ENCODE results near the gene CCDC68. TPM values are rescaled to one million over a fixed set of nuclear protein-coding genes. Genes with fewer than 3 reads are reported as not detected.

The CCDC68 gene
- total and polyA plus RNA-seq, 7 experiments from 2014 or later: 0.41 TPM; not detected in 6

GRCh38 chr18:54904581-54904980 is 54.7 kb downstream of the CCDC68 start:
- no peak overlapping the region for H3K27ac Mint-ChIP-seq
- Histone ChIP-seq H3K4me1 (ENCODE audit: control insufficient read depth in 2 of 2, insufficient read depth in 2 of 2, low read length in 2 of 2) (no peaks in the 10 kb centered on the region), H3K36me3 (ENCODE audit: control insufficient read depth in 2 of 3, insufficient read depth in 3 of 3, low read length in 3 of 3) (no peaks in the 10 kb centered on the region), H3K9me3 (ENCODE audit: control insufficient read depth in 2 of 3, low read length in 3 of 3) (no peaks in the 10 kb centered on the region), H3K27ac (ENCODE audit: low read depth, low read length) (no peak overlapping the region), H3K27me3 (ENCODE audit: control insufficient read depth in 2 of 2, insufficient read depth in 2 of 2, low read length in 2 of 2) (no peaks in the 10 kb centered on the region), H3K4me3 (ENCODE audit: low read length) (no peak overlapping the region)
- H3K36me3 Mint-ChIP-seq: no peaks in the 10 kb centered on the region
- ChIA-PET CTCF (no interaction called here), POLR2A (no interaction called here)
- DNase-seq (no peak), ATAC-seq (no peak)
- H3K4me1 Mint-ChIP-seq: peaks cover 0 to under 1% (median 0%) of the 10 kb centered on the region in 7 donors
- peaks cover 0 to 3% (median 0%) of the 10 kb centered on the region in 11 donors for H3K9me3 Mint-ChIP-seq
- intact Hi-C loops (cut with micrococcal nuclease): no loop called here
- peaks cover 0 to 11% (median 4%) of the 10 kb centered on the region in 5 donors for H3K27me3 Mint-ChIP-seq
- H3K4me3 Mint-ChIP-seq: no peak overlapping the region

GRCh38 chr18:54900290-54900689 is 59.0 kb downstream of the CCDC68 start:
- ATAC-seq (no peak), DNase-seq (no peak)
- H3K4me3 ChIP-seq (ENCODE audit: low read length): no peak overlapping the region
- Mint-ChIP-seq H3K36me3 (no peaks in the 10 kb centered on the region), H3K27me3 (peaks cover 0 to 4% (median 0%) of the 10 kb centered on the region in 5 donors), H3K27ac (no peak overlapping the region), H3K4me1 (peaks cover 0 to 2% (median 0%) of the 10 kb centered on the region in 7 donors), H3K4me3 (no peak overlapping the region), H3K9me3 (peaks cover 0 to 3% (median 0%) of the 10 kb centered on the region in 11 donors)
- no peaks in the 10 kb centered on the region for H3K9me3 ChIP-seq (ENCODE audit: control insufficient read depth in 2 of 3, low read length in 3 of 3)
- no peaks in the 10 kb centered on the region for H3K4me1 ChIP-seq (ENCODE audit: control insufficient read depth in 2 of 2, insufficient read depth in 2 of 2, low read length in 2 of 2)
- H3K27me3 ChIP-seq (ENCODE audit: control insufficient read depth in 2 of 2, insufficient read depth in 2 of 2, low read length in 2 of 2): no peaks in the 10 kb centered on the region
- H3K36me3 ChIP-seq (ENCODE audit: control insufficient read depth in 2 of 3, insufficient read depth in 3 of 3, low read length in 3 of 3): no peaks in the 10 kb centered on the region
- intact Hi-C loops (cut with micrococcal nuclease): no loop called here
- ChIA-PET CTCF (no interaction called here), POLR2A (no interaction called here)
- H3K27ac ChIP-seq (ENCODE audit: low read depth, low read length): no peak overlapping the region

- Histone ChIP-seq H3K36me3 (ENCODE audit: control insufficient read depth in 2 of 3, insufficient read depth in 3 of 3, low read length in 3 of 3) (no peaks in the 10 kb centered on the region), H3K4me3 (ENCODE audit: low read length) (no peak overlapping the region), H3K9me3 (ENCODE audit: control insufficient read depth in 2 of 3, low read length in 3 of 3) (no peaks in the 10 kb centered on the region), H3K27me3 (ENCODE audit: control insufficient read depth in 2 of 2, insufficient read depth in 2 of 2, low read length in 2 of 2) (no peaks in the 10 kb centered on the region), H3K27ac (ENCODE audit: low read depth, low read length) (no peak overlapping the region), H3K4me1 (ENCODE audit: control insufficient read depth in 2 of 2, insufficient read depth in 2 of 2, low read length in 2 of 2) (no peaks in the 10 kb centered on the region)
- Mint-ChIP-seq H3K27ac (no peak overlapping the region), H3K4me1 (peaks cover 0 to 2% (median 0%) of the 10 kb centered on the region in 7 donors), H3K27me3 (peaks cover 0 to 4% (median 0%) of the 10 kb centered on the region in 5 donors), H3K4me3 (no peak overlapping the region), H3K36me3 (no peaks in the 10 kb centered on the region), H3K9me3 (peaks cover 0 to 3% (median 0%) of the 10 kb centered on the region in 11 donors)
- POLR2A ChIA-PET: no interaction called here
- CTCF ChIA-PET: interaction anchor here (0.7 kb wide), 1 partner anchor 357 kb away, joined by 3 read pairs; no protein-coding TSS in a partner anchor
- intact Hi-C loops (cut with micrococcal nuclease): no loop called here
- DNase-seq: no peak
- no peak for ATAC-seq
These were observed 59.8 kb downstream of the CCDC68 start for GRCh38 chr18:54899500-54899899.

GRCh38 chr18:54888933-54889332 is 70.3 kb downstream of the CCDC68 start:
- Mint-ChIP-seq H3K9me3 (peaks cover 0 to 5% (median 0%) of the 10 kb centered on the region in 11 donors), H3K27ac (no peak overlapping the region), H3K4me1 (peaks cover 0 to 13% (median 1%) of the 10 kb centered on the region in 7 donors), H3K4me3 (no peak overlapping the region), H3K27me3 (peaks cover 0 to 11% (median 0%) of the 10 kb centered on the region in 5 donors), H3K36me3 (peaks cover 0 to 18% (median 9%) of the 10 kb centered on the region in 5 donors)
- Histone ChIP-seq H3K9me3 (ENCODE audit: control insufficient read depth in 2 of 3, low read length in 3 of 3) (no peaks in the 10 kb centered on the region), H3K36me3 (ENCODE audit: control insufficient read depth in 2 of 3, insufficient read depth in 3 of 3, low read length in 3 of 3) (no peaks in the 10 kb centered on the region), H3K4me1 (ENCODE audit: control insufficient read depth in 2 of 2, insufficient read depth in 2 of 2, low read length in 2 of 2) (no peaks in the 10 kb centered on the region), H3K27ac (ENCODE audit: low read depth, low read length) (no peak overlapping the region), H3K4me3 (ENCODE audit: low read length) (no peak overlapping the region), H3K27me3 (ENCODE audit: control insufficient read depth in 2 of 2, insufficient read depth in 2 of 2, low read length in 2 of 2) (no peaks in the 10 kb centered on the region)
- no peak for DNase-seq
- ATAC-seq: no peak
- intact Hi-C loops (cut with micrococcal nuclease): no loop called here
- CTCF ChIA-PET: no interaction called here
- POLR2A ChIA-PET: no interaction called here

- intact Hi-C loops (cut with micrococcal nuclease): no loop called here
- Mint-ChIP-seq H3K4me1 (peaks cover 0 to 13% (median 1%) of the 10 kb centered on the region in 7 donors), H3K4me3 (no peak overlapping the region), H3K9me3 (peaks cover 0 to 5% (median 0%) of the 10 kb centered on the region in 11 donors), H3K36me3 (peaks cover 0 to 22% (median 12%) of the 10 kb centered on the region in 5 donors), H3K27ac (no peak overlapping the region), H3K27me3 (peaks cover 0 to 9% (median 0%) of the 10 kb centered on the region in 5 donors)
- CTCF ChIA-PET: no interaction called here
- DNase-seq (no peak), ATAC-seq (no peak)
- Histone ChIP-seq H3K36me3 (ENCODE audit: control insufficient read depth in 2 of 3, insufficient read depth in 3 of 3, low read length in 3 of 3) (no peaks in the 10 kb centered on the region), H3K4me3 (ENCODE audit: low read length) (no peak overlapping the region), H3K4me1 (ENCODE audit: control insufficient read depth in 2 of 2, insufficient read depth in 2 of 2, low read length in 2 of 2) (no peaks in the 10 kb centered on the region), H3K9me3 (ENCODE audit: control insufficient read depth in 2 of 3, low read length in 3 of 3) (no peaks in the 10 kb centered on the region), H3K27me3 (ENCODE audit: control insufficient read depth in 2 of 2, insufficient read depth in 2 of 2, low read length in 2 of 2) (no peaks in the 10 kb centered on the region), H3K27ac (ENCODE audit: low read depth, low read length) (no peak overlapping the region)
- POLR2A ChIA-PET: no interaction called here
These were observed 70.9 kb downstream of the CCDC68 start for GRCh38 chr18:54888378-54888777.

GRCh38 chr18:54883816-54884604 is 75.3 kb downstream of the CCDC68 start:
- H3K36me3 ChIP-seq (ENCODE audit: control insufficient read depth in 2 of 3, insufficient read depth in 3 of 3, low read length in 3 of 3): no peaks in the 10 kb centered on the region
- intact Hi-C loops (cut with micrococcal nuclease): no loop called here
- H3K4me3 ChIP-seq (ENCODE audit: low read length): no peak overlapping the region
- ATAC-seq (no peak), DNase-seq (no peak)
- no peaks in the 10 kb centered on the region for H3K27me3 ChIP-seq (ENCODE audit: control insufficient read depth in 2 of 2, insufficient read depth in 2 of 2, low read length in 2 of 2)
- Mint-ChIP-seq H3K4me3 (no peak overlapping the region), H3K27ac (no peak overlapping the region), H3K27me3 (no peaks in the 10 kb centered on the region), H3K36me3 (peaks cover 0 to 38% (median 26%) of the 10 kb centered on the region in 5 donors), H3K4me1 (peaks cover 0 to 13% (median 1%) of the 10 kb centered on the region in 7 donors), H3K9me3 (peaks cover 0 to 5% (median 0%) of the 10 kb centered on the region in 11 donors)
- no peak overlapping the region for H3K27ac ChIP-seq (ENCODE audit: low read depth, low read length)
- no peaks in the 10 kb centered on the region for H3K4me1 ChIP-seq (ENCODE audit: control insufficient read depth in 2 of 2, insufficient read depth in 2 of 2, low read length in 2 of 2)
- ChIA-PET CTCF (no interaction called here), POLR2A (no interaction called here)
- H3K9me3 ChIP-seq (ENCODE audit: control insufficient read depth in 2 of 3, low read length in 3 of 3): no peaks in the 10 kb centered on the region

- Mint-ChIP-seq H3K4me1 (peaks cover 0 to 13% (median 1%) of the 10 kb centered on the region in 7 donors), H3K27me3 (no peaks in the 10 kb centered on the region), H3K9me3 (peaks cover 0 to 5% (median 0%) of the 10 kb centered on the region in 11 donors), H3K36me3 (peaks cover 0 to 35% (median 26%) of the 10 kb centered on the region in 5 donors), H3K4me3 (no peak overlapping the region), H3K27ac (no peak overlapping the region)
- ChIA-PET CTCF (no interaction called here), POLR2A (no interaction called here)
- ATAC-seq (no peak), DNase-seq (no peak)
- Histone ChIP-seq H3K27ac (ENCODE audit: low read depth, low read length) (no peak overlapping the region), H3K4me3 (ENCODE audit: low read length) (no peak overlapping the region), H3K36me3 (ENCODE audit: control insufficient read depth in 2 of 3, insufficient read depth in 3 of 3, low read length in 3 of 3) (no peaks in the 10 kb centered on the region), H3K9me3 (ENCODE audit: control insufficient read depth in 2 of 3, low read length in 3 of 3) (no peaks in the 10 kb centered on the region), H3K4me1 (ENCODE audit: control insufficient read depth in 2 of 2, insufficient read depth in 2 of 2, low read length in 2 of 2) (no peaks in the 10 kb centered on the region), H3K27me3 (ENCODE audit: control insufficient read depth in 2 of 2, insufficient read depth in 2 of 2, low read length in 2 of 2) (no peaks in the 10 kb centered on the region)
- intact Hi-C loops (cut with micrococcal nuclease): no loop called here
These were observed 76.9 kb downstream of the CCDC68 start for GRCh38 chr18:54882318-54882717.

Measured in naive thymus-derived CD4-positive, alpha-beta T cell (primary cell).